GM21723 (cell line): ENCODE measurements around the gene GPR108.
"Not testable (repeated sequence)": the region's sequence is repeated elsewhere in the genome, so short reads cannot be mapped to it uniquely, and the experiment has no call there.

Experiments
- ATAC-seq: cut with Tn5 transposase; IDR thresholded peaks from one replicate; pipeline ENCODE4 v1.9.1; 2021; ENCODE audit warnings: mild to moderate bottlenecking, moderate library complexity; ENCODE audit not compliant: unreplicated experiment

Gene GPR108

GRCh38 chr19:6737284-6737872 lies at the start of gene GPR108:
Gene GPR108 (minus strand): TSS chr19:6737580. CDS start chr19:6737576, 4 bp downstream.
- ATAC-seq: peak; percentile 54

- ATAC-seq: no peak
Observed at GRCh38 chr19:6779206-6779605, 41.8 kb upstream of the GPR108 start.

GRCh38 chr19:6778386-6778785 lies 41.0 kb upstream of the GPR108 start:
- no peak for ATAC-seq

GRCh38 chr19:6777434-6777833 lies 40.1 kb upstream of the GPR108 start:
- no peak for ATAC-seq

GRCh38 chr19:6776999-6777398 lies 39.6 kb upstream of the GPR108 start:
- ATAC-seq: no peak

- not testable (repeated sequence) for ATAC-seq
Observed at GRCh38 chr19:6776045-6776444, 38.7 kb upstream of the GPR108 start.

GRCh38 chr19:6774821-6775707 lies 37.7 kb upstream of the GPR108 start:
- ATAC-seq: no peak

GRCh38 chr19:6773323-6773931 lies 36.0 kb upstream of the GPR108 start:
- peak; percentile 32 for ATAC-seq

- ATAC-seq: peak; percentile 11
Observed at GRCh38 chr19:6772866-6773322, 35.5 kb upstream of the GPR108 start.

GRCh38 chr19:6772028-6772865 lies 34.9 kb upstream of the GPR108 start, which contains the start of gene VAV1:
Gene VAV1 (plus strand): TSS chr19:6772708. CDS start chr19:6772808, 100 bp downstream.
- peak; percentile 36 for ATAC-seq

GRCh38 chr19:6771648-6772027 lies 34.3 kb upstream of the GPR108 start:
- not testable (repeated sequence) for ATAC-seq

- no peak for ATAC-seq
Observed at GRCh38 chr19:6769006-6769619, 31.7 kb upstream of the GPR108 start.

GRCh38 chr19:6768236-6768785 lies 30.9 kb upstream of the GPR108 start:
- ATAC-seq: peak; percentile 1

- peak; percentile 68 for ATAC-seq
Observed at GRCh38 chr19:6767357-6768235, 30.2 kb upstream of the GPR108 start, which contains the start of gene SH2D3A. Gene SH2D3A (minus strand): TSS chr19:6767435. CDS start chr19:6763748, 3,687 bp downstream.

GRCh38 chr19:6767081-6767356 lies 29.6 kb upstream of the GPR108 start:
- peak; percentile 21 for ATAC-seq

GRCh38 chr19:6766357-6767080 lies 29.1 kb upstream of the GPR108 start:
- ATAC-seq: no peak

- ATAC-seq: no peak
Observed at GRCh38 chr19:6765738-6766356, 28.5 kb upstream of the GPR108 start.

- not testable (repeated sequence) for ATAC-seq
Observed at GRCh38 chr19:6762253-6762797, 24.9 kb upstream of the GPR108 start.
